OCI-LY1 (cell line): ENCODE measurements around the gene TSEN2.

Experiments
- H2AFZ ChIP-seq: fragments of 200-600 bp; sonication (generic), shearing (Covaris generic); 2 replicates; pipeline ENCODE4 v1.6.0; 2014; ENCODE audit warnings: antibody characterized with exemption, mild to moderate bottlenecking, low read length
- H3F3A ChIP-seq: fragments of 200-600 bp; sonication (generic), shearing (Covaris generic); 2 replicates; pipeline ENCODE4 v1.6.0; 2014; ENCODE audit warnings: mild to moderate bottlenecking, antibody characterized with exemption, low read length, moderate library complexity; ENCODE audit not compliant: insufficient read depth
- H3K27ac ChIP-seq: fragments of 200-600 bp; sonication (generic); 2 replicates; pipeline ENCODE4 v1.5.1; 2014; ENCODE audit warnings: low read length, mixed run types, mild to moderate bottlenecking, low read depth; ENCODE audit not compliant: poor library complexity, severe bottlenecking
- H3K27me3 ChIP-seq: fragments of 200-600 bp; sonication (generic); 2 replicates; pipeline ENCODE4 v1.6.0; 2014; ENCODE audit warnings: antibody characterized with exemption, mild to moderate bottlenecking, low read length, moderate library complexity; ENCODE audit not compliant: insufficient read depth
- H3K36me3 ChIP-seq: fragments of 200-600 bp; sonication (generic); 2 replicates; pipeline ENCODE4 v1.6.1; 2014; ENCODE audit warnings: mild to moderate bottlenecking, antibody characterized with exemption, low read length, moderate library complexity, mixed read lengths; ENCODE audit not compliant: insufficient read depth
- H3K4me1 ChIP-seq: fragments of 200-600 bp; sonication (generic); 2 replicates; pipeline ENCODE4 v1.5.1; 2014; ENCODE audit warnings: mild to moderate bottlenecking, low read length, moderate library complexity; ENCODE audit not compliant: insufficient read depth, severe bottlenecking
- H3K4me2 ChIP-seq: fragments of 200-600 bp; sonication (generic), shearing (Covaris generic); 2 replicates; pipeline ENCODE4 v1.6.1; 2014; ENCODE audit warnings: low read length
- H3K4me3 ChIP-seq: fragments of 200-600 bp; sonication (generic); 2 replicates; pipeline ENCODE4 v1.5.1; 2014; ENCODE audit warnings: low read length, low read depth, mild to moderate bottlenecking, mixed read lengths; ENCODE audit not compliant: poor library complexity, severe bottlenecking
- H3K79me2 ChIP-seq: fragments of 200-600 bp; shearing (Covaris generic); 2 replicates; pipeline ENCODE4 v1.6.1; 2016; ENCODE audit warnings: mixed run types, low read length, mixed read lengths; ENCODE audit not compliant: insufficient read depth
- H3K9ac ChIP-seq: fragments of 200-600 bp; sonication (generic), shearing (Covaris generic); 2 replicates; pipeline ENCODE4 v1.6.1; 2014; ENCODE audit warnings: mild to moderate bottlenecking, low read length, mixed read lengths
- H3K9me2 ChIP-seq: fragments of 200-600 bp; sonication (generic), shearing (Covaris generic); 2 replicates; pipeline ENCODE4 v1.6.1; 2014; ENCODE audit warnings: low read depth, mild to moderate bottlenecking, low read length, mixed read lengths
- H3K9me3 ChIP-seq: fragments of 200-600 bp; shearing (Covaris generic); 2 replicates; pipeline ENCODE4 v1.6.1; 2014; ENCODE audit warnings: low read length, mixed read lengths
- H4K20me1 ChIP-seq: fragments of 200-600 bp; sonication (generic), shearing (Covaris generic); 2 replicates; pipeline ENCODE4 v1.6.0; 2016; ENCODE audit warnings: mild to moderate bottlenecking, low read length; ENCODE audit not compliant: insufficient read depth
- CTCF ChIP-seq: fragments of 200-600 bp; sonication (generic), shearing (Covaris generic); IDR thresholded peaks from 2 replicates; pipeline ENCODE4 v1.5.1; 2017; ENCODE audit warnings: mild to moderate bottlenecking, antibody characterized with exemption, low read length, moderate library complexity, mixed read lengths
- EZH2 ChIP-seq: fragments of 200-600 bp; sonication (generic), shearing (Covaris generic); IDR thresholded peaks from 2 replicates; pipeline ENCODE4 v1.8.0; 2017; ENCODE audit warnings: borderline replicate concordance, mixed run types, mild to moderate bottlenecking, antibody characterized with exemption, low read length, moderate library complexity, mixed read lengths

TSEN2 gene

GRCh38 chr3:12559520-12559919, 75.2 kb downstream of the TSEN2 start:
- Histone ChIP-seq H4K20me1 (no peaks in the 10 kb centered on the region), H3K9me3 (no peaks in the 10 kb centered on the region), H3K9ac (no peak overlapping the region), H3K36me3 (no peaks in the 10 kb centered on the region), H3K4me2 (peak overlapping the region; percentile 14; the same call in 1 of the 2 replicates), H3F3A (no peaks in the 10 kb centered on the region), H2AFZ (no peak overlapping the region), H3K27ac (no peak overlapping the region), H3K9me2 (no peaks in the 10 kb centered on the region), H3K79me2 (peaks cover 57% of the 10 kb centered on the region), H3K4me1 (peaks cover 49% of the 10 kb centered on the region), H3K27me3 (no peaks in the 10 kb centered on the region), H3K4me3 (no peak overlapping the region)
- no peak for TF ChIP-seq EZH2
- TF ChIP-seq CTCF = no peak

- no peak overlapping the region for H3K4me3 ChIP-seq
- H3K9ac ChIP-seq = no peak overlapping the region
- H3K4me1 ChIP-seq = peaks cover 48% of the 10 kb centered on the region
- no peaks in the 10 kb centered on the region for H3K9me3 ChIP-seq
- H3K27ac ChIP-seq = peak overlapping the region; percentile 31
- H4K20me1 ChIP-seq = no peaks in the 10 kb centered on the region
- H3F3A ChIP-seq = no peaks in the 10 kb centered on the region
- H3K4me2 ChIP-seq = peak overlapping the region; percentile 40; the same call in 1 of the 2 replicates
- no peaks in the 10 kb centered on the region for H3K9me2 ChIP-seq
- peaks cover 68% of the 10 kb centered on the region for H3K79me2 ChIP-seq
- no peak overlapping the region for H2AFZ ChIP-seq
- TF ChIP-seq CTCF = no peak
- TF ChIP-seq EZH2 = no peak
- H3K27me3 ChIP-seq = no peaks in the 10 kb centered on the region
- H3K36me3 ChIP-seq = no peaks in the 10 kb centered on the region
These were observed 76.4 kb downstream of the TSEN2 start for GRCh38 chr3:12560505-12561190.

DNA sequence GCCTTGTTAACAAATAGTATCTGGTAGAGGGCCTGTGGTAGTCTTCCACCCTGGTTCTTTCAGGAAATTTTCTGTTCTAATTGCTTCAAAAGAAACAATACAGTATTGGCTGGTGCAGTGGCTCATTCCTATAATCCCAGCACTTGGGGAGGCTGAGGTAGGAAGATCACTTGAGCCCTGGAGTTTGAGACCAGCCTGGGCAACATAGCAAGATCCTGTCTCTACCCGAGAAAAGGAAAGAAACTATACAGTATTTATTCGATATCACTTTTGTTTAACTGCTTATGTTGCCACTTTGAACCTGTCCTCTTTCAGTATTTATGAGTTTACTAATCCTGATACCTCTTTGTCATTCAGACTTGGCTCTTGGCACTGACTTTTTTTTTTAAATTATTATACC, 77.1 kb downstream of the TSEN2 start:
- Histone ChIP-seq H3K27me3 (no peaks in the 10 kb centered on the region), H3K9ac (no peak overlapping the region), H3K9me2 (no peaks in the 10 kb centered on the region), H3K4me3 (no peak overlapping the region), H3K27ac (no peak overlapping the region), H3K9me3 (peaks cover 3% of the 10 kb centered on the region; the same call in 1 of the 2 replicates), H3K4me1 (peaks cover 42% of the 10 kb centered on the region), H3K36me3 (peaks cover 4% of the 10 kb centered on the region), H4K20me1 (no peaks in the 10 kb centered on the region), H3K4me2 (no peak overlapping the region), H3K79me2 (peaks cover 76% of the 10 kb centered on the region), H2AFZ (no peak overlapping the region), H3F3A (no peaks in the 10 kb centered on the region)
- TF ChIP-seq EZH2 = no peak
- no peak for TF ChIP-seq CTCF
